ENCODE data around the gene ELOVL7.

DNA sequence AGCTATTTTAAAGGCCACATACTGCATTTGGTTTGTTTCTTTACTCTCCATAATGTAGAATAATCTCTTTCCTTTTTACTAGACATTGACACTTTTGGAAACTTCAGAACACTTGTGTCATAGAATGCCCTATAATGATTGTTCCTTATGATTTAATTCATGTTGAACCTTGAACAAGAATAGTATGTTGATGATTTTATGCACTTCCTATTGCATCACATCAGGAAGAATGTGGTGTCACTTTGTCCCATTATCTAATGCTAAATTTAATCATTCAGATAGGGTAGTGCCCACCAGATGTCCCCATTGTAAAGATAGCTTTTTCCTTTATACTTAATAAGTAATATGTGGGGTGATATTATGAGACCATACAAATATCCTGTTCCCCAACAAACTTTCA lies 124.7 kb downstream of the ELOVL7 start:
- TF ChIP-seq, protein P1, sequence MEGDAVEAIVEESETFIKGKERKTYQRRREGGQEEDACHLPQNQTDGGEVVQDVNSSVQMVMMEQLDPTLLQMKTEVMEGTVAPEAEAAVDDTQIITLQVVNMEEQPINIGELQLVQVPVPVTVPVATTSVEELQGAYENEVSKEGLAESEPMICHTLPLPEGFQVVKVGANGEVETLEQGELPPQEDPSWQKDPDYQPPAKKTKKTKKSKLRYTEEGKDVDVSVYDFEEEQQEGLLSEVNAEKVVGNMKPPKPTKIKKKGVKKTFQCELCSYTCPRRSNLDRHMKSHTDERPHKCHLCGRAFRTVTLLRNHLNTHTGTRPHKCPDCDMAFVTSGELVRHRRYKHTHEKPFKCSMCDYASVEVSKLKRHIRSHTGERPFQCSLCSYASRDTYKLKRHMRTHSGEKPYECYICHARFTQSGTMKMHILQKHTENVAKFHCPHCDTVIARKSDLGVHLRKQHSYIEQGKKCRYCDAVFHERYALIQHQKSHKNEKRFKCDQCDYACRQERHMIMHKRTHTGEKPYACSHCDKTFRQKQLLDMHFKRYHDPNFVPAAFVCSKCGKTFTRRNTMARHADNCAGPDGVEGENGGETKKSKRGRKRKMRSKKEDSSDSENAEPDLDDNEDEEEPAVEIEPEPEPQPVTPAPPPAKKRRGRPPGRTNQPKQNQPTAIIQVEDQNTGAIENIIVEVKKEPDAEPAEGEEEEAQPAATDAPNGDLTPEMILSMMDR (IDR thresholded peaks at IDR 0.05), result no peak
- no peak for TF ChIP-seq EZH2 (IDR thresholded peaks at IDR 0.05; ENCODE audit: borderline replicate concordance, insufficient read depth, low read depth, low read length, poor library complexity, severe bottlenecking)
